Fibroblast of the aortic adventitia (primary cell): ENCODE data around the gene LTN1. TPM values are rescaled to one million over a fixed set of nuclear protein-coding genes. Genes with fewer than 3 reads are reported as not detected.
"Not testable (repeated sequence)": the region's sequence is repeated elsewhere in the genome, so short reads cannot be mapped to it uniquely, and the experiment has no call there.

ENCODE experiments used
- DNase-seq: peaks from one replicate; pipeline ENCODE4 v3.0.0-alpha.2; 2010; ENCODE audit warnings: low read depth
- H3K4me3 ChIP-seq: 2 replicates; pipeline ENCODE4 v1.5.1; 2011; ENCODE audit warnings: low read depth, mild to moderate bottlenecking, control low read depth, low read length, moderate library complexity
- CTCF ChIP-seq: IDR thresholded peaks from 2 replicates; pipeline ENCODE4 v1.5.1; 2011; ENCODE audit warnings: mild to moderate bottlenecking, low read length, control low read depth, inconsistent platforms; ENCODE audit not compliant: insufficient read depth
- total RNA-seq: library from RNA; depleted of rRNA; stranded (reverse); fragments of >200 nt; gene quantifications from 2 replicates; pipeline ENCODE4 v1.2.3, GENCODE V29; 2012; ENCODE audit warnings: low replicate concordance

LTN1 gene
- total RNA-seq, 1 donor: 35.2 TPM

DNA sequence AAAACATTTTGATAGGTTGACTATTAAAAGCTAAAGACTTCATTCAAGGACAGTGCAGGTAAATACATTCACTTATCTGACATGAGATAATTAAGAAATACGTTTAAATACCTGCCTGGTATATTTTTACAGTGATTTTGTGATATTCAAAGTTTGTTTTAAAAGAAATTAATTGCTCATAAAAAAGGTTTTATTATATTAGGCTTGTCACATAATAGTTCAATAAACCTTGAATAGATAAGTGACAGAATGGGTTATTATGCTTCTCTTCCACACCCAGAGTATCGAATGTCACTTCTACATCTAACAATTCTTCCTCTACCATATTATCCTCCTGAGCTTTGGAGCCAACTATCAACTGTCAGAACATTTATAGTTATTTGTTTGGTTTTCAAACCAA lies 60.0 kb downstream of the LTN1 start:
- no peak overlapping the region for H3K4me3 ChIP-seq
- DNase-seq: no peak
- no peak for TF ChIP-seq CTCF

DNA sequence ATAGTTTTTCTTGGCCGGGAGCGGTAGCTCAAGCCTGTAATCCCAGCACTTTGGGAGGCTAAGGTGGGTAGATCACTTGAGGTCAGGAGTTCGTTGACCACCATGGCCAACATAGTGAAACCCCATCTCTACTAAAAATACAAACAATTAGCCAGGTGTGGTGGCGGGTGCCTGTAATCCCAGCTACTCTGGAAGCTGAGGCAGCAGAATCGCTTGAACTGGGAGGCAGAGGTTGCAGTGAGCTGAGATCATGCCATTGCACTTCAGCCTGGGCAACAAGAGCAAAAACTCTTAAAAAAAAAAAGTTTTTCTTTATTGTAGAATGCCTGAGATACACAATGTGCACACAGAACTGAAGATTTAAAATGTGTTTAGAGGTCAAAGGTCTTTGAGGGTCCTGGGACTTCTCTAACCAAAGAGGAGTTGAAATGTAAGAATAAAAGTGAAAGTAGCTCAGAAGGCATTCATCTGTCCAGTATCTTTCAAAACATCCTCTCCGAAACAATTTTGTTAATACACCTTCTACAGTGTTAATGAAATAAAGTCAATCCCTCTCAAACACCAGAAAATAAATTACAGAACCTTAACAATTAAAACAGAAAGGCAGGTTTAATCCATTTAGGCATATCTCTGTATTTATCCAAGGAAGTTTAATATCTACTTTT lies 60.8 kb downstream of the LTN1 start:
- DNase-seq, H3K4me3 ChIP-seq: not testable (repeated sequence)

- no peak overlapping the region for H3K4me3 ChIP-seq
- no peak for DNase-seq
These were observed 63.9 kb downstream of the LTN1 start for GRCh38 chr21:28928578-28929420.

DNA sequence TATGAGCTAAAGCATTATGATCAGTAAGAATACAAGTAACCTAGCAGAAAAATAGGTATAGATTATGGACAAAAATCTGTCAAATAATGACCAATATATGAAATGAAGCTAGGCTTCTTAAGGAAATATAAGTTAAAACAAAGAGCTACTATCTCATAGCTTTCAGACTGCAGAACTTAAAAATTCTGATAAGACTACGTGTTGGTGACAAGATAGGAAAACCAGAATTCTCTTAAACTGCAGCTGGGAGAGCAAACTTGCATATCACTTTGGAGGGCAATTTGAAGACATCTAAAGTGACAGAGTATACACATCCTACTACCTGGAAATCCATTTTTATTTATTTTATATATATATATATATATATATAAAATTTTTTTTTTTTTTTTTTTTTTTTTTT lies 65.5 kb downstream of the LTN1 start:
- no peak for TF ChIP-seq CTCF
- DNase-seq: no peak
- H3K4me3 ChIP-seq: no peak overlapping the region

More at GRCh38 chr21:28928578-28929420, 63.9 kb downstream of the LTN1 start:
- no peak for TF ChIP-seq CTCF

DNA sequence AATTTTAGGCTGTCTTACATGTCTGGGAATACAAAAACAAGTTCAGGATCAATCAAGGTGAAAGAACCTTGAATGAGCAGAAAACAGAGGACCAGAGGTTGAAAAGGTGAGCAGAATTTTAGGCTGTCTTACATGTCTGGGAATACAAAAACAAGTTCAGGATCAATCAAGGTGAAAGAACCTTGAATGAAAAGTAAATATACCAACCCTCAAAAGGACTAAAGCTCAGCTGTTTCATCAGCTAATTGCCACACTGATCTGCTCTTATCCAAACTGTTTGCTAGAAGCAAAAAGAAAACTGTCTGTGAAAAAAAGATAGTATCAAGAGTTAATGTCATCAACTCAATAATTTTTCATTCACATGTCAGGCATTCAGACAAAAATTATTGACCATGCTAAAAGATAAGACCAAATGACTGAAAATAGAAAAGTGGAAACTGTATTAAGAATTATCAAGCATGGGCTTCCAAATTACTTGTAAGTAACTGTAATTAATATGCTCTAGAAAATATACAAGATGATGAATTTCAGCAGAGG lies 69.2 kb downstream of the LTN1 start:
- TF ChIP-seq CTCF: no peak
- DNase-seq: no peak
- H3K4me3 ChIP-seq: no peak overlapping the region

DNA sequence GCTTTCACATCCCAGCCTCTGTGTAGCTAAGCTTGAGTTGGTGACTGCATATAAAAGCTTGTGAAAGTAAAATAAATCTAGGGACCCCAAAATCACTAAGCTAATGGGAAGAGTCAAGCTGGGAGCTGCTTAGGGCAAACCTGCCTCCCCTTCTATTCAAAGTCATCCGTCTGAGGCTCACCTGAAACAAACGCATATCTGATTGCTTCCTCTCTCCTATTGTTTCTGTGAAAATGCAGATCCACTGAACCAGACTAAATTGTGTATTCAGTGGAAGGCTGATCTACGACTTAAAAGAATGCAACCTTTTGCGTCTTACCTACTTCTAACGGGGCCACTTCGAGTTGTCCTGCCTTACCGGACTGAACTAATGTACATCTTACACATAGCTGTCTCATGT lies 70.3 kb downstream of the LTN1 start:
- no peak overlapping the region for H3K4me3 ChIP-seq
- DNase-seq: no peak
- TF ChIP-seq CTCF: no peak

GRCh38 chr21:28916150-28916893 lies 76.4 kb downstream of the LTN1 start:
- no peak for TF ChIP-seq CTCF
- no peak overlapping the region for H3K4me3 ChIP-seq

More at GRCh38 chr21:28916150-28916893, 76.4 kb downstream of the LTN1 start:
- no peak for DNase-seq
